ENCODE results near the gene SBF2. TPM values are rescaled to one million over a fixed set of nuclear protein-coding genes. Genes with fewer than 3 reads are reported as not detected.

Gene SBF2
- total RNA-seq, 2 experiments from 2014 or later: 6.6 to 6.9 TPM

GRCh38 chr11:10304495-10305261, 10.7 kb upstream of the SBF2 start, which contains the start of gene ADM:
ADM (plus strand) TSS chr11:10305073; CDS start chr11:10305701, 628 bp downstream.
- ChIA-PET POLR2A (no interaction called here), CTCF (interaction anchor here (0.7 to 7.7 kb wide), 9 partner anchors 9 to 545 kb away, joined by 3 to 55 read pairs (median 3); no protein-coding TSS in a partner anchor)

GRCh38 chr11:10303558-10304363, 9.7 kb upstream of the SBF2 start:
- POLR2A ChIA-PET: no interaction called here
- CTCF ChIA-PET: interaction anchor here (0.8 to 7.7 kb wide), 8 partner anchors 8 to 545 kb away, joined by 3 to 55 read pairs (median 4); no protein-coding TSS in a partner anchor

- ChIA-PET CTCF (interaction anchor here (1.0 to 1.7 kb wide), 4 partner anchors 13 to 544 kb away, joined by 3 to 4 read pairs (median 4); no protein-coding TSS in a partner anchor), POLR2A (interaction anchor here (0.6 to 1.0 kb wide), 3 partner anchors 38 to 385 kb away, joined by 3 read pairs; no protein-coding TSS in a partner anchor)
Measured at GRCh38 chr11:10302744-10303557, 8.9 kb upstream of the SBF2 start.

DNA sequence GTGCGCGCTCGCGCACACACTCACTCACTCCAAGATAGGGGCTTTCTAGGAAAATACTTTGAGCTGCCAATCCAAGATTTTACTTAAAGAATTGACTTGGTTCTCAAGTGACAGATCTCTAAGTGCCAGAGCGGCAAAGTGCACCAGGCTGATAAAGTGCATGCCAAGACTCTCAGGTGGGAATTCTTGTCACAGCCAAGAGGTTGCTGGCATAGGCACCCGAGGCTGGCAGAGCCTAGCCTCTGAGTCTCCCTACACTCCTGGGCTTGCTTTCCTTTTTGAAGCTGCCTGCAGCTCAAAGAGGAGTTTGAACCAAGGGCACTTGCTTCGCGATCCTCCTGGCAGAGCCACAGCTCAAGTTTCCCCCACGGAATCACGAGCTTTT, 8.3 kb upstream of the SBF2 start:
- ChIA-PET CTCF (interaction anchor here (1.2 to 1.7 kb wide), 2 partner anchors 93 to 543 kb away, joined by 3 to 4 read pairs; no protein-coding TSS in a partner anchor), POLR2A (interaction anchor here (0.6 to 1.0 kb wide), 2 partner anchors 50 to 385 kb away, joined by 3 read pairs; no protein-coding TSS in a partner anchor)

DNA sequence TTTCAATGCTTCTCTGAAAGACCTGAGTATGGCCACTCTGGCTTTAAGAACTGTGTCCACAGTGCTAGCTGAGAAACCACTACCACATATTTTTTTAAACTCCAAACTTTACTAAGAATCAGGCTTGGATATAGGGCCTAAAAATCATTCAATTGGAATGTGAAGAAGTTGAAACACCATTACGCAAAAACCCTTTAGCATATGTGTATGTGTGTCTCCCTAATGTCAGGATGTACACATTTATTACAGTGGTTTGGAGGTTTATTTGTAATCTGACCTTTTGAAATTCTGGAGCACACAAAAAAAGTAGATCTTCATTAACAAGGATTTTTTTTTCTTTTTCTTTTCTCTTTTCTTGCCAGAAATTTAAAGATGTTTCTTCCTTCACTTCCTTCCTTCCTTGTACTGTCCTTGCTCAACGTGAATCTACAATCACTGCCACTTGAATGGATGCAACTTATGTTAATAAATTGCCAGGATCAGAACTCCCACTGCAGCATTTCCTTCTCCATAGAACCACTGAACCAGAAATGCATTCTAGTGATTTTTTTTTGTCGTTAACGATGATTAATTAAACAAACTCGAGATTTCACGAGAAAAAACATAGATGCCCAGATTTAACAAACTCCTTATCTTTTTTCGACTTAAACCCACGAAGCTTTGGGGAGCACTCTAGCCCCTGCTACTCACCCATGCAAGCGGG, 7.8 kb upstream of the SBF2 start:
- CTCF ChIA-PET: interaction anchor here (0.8 to 1.7 kb wide), 3 partner anchors 8 to 543 kb away, joined by 3 to 4 read pairs (median 3); no protein-coding TSS in a partner anchor
- POLR2A ChIA-PET: interaction anchor here (0.6 kb wide), 1 partner anchor 384 kb away, joined by 3 read pairs; no protein-coding TSS in a partner anchor

- POLR2A ChIA-PET: no interaction called here
- CTCF ChIA-PET: interaction anchor here (1.2 to 1.7 kb wide), 2 partner anchors 9 to 29 kb away, joined by 3 to 5 read pairs; no protein-coding TSS in a partner anchor
Measured at GRCh38 chr11:10298342-10298741, 4.3 kb upstream of the SBF2 start.

DNA sequence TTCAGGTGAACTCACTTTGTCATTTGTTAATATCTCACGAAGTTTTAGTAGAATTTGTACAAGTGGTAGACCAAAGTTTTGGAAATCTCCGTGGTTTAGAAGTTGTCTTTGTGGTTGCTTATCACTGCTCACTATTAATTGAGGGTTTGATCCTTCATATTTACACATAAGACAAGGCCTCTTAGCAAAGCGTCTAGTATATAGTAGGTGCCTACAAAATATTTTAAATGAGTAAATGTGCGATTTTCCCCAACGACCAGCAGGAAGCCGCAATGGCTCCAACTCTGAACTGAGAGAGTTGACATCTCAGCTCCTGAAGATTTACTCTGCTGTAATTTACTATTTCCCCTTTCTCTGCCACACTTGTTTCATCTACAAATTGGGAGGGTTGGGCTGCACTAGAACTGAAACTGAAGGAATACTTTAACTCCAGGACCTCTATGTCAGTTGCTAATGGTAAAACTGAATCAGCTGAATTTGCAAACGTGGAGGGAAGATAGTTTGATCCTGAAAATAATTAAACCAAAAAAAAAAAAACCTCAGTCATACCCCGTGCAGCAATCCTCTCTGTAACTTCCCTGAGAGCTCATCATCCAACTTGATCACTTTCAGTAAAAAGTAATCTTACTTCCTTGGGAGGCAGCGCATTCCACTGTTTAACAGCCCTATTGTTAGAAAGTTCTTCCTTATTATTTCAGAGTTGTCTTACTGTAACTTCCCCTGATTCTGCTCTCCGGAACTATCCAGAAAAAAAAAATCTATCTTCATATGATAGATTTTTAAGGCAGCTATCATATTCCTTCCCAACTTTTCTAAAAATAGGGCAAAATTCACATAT, 1.3 kb upstream of the SBF2 start:
- ChIA-PET CTCF (interaction anchor here (0.6 to 2.6 kb wide), 3 partner anchors 9 to 43 kb away, joined by 4 to 9 read pairs (median 5); partner anchors contain the start of gene ADM), POLR2A (interaction anchor here (0.6 kb wide), 2 partner anchors 674 to 1612 kb away, joined by 3 read pairs; no protein-coding TSS in a partner anchor)

DNA sequence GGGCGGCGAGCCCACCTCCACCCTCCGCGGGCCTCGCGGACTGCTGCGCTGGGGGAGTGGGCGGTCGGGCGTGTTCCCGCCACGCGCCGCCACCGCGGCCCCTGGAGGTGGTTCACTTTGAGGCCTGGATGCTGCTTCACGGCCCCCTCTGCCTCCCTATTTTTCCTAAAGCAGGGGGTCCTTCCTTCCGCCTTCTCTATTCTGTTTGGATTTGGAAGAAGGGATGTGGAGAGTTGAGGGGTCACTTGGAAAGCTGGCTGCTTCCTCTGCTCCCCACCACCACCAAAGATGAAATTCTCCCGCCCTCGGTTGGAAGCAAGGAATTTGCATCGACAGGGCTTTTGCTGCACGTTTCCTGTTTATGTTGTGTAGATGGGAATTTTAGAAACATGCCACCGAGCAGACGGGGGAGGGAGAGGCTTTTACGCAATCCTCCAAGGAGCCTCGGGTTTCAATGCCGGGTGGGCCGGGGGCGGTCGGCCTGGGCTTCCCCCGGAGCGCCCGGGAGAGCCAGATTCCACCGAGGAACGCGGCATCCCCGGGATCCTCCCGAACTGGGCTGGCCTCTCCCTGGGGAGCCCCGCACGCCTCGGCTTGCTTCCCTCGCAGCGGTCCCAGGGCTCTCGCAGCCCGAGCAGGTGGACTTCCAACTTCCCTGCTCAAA, 403 bp upstream of the SBF2 start:
- ChIA-PET POLR2A (no interaction called here), CTCF (interaction anchor here (0.6 kb wide), 1 partner anchor 42 kb away, joined by 5 read pairs; no protein-coding TSS in a partner anchor)

- ChIA-PET CTCF (no interaction called here), POLR2A (interaction anchor here (0.6 kb wide), 1 partner anchor 724 kb away, joined by 7 read pairs; no protein-coding TSS in a partner anchor)
Measured at GRCh38 chr11:10291801-10292638, 2.0 kb downstream of the SBF2 start.

- ChIA-PET POLR2A (no interaction called here), CTCF (interaction anchor here (0.7 kb wide), 1 partner anchor 14 kb away, joined by 3 read pairs; no protein-coding TSS in a partner anchor)
Measured at GRCh38 chr11:10289765-10290380, 4.1 kb downstream of the SBF2 start.

- CTCF ChIA-PET: interaction anchor here (0.7 kb wide), 1 partner anchor 15 kb away, joined by 3 read pairs; no protein-coding TSS in a partner anchor
- POLR2A ChIA-PET: no interaction called here
Measured at GRCh38 chr11:10288881-10289764, 4.9 kb downstream of the SBF2 start.

- CTCF ChIA-PET: interaction anchor here (1.4 kb wide), 1 partner anchor 80 kb away, joined by 3 read pairs; no protein-coding TSS in a partner anchor
- POLR2A ChIA-PET: interaction anchor here (0.6 kb wide), 1 partner anchor 106 kb away, joined by 3 read pairs; no protein-coding TSS in a partner anchor
Measured at GRCh38 chr11:10287766-10288715, 6.0 kb downstream of the SBF2 start.

DNA sequence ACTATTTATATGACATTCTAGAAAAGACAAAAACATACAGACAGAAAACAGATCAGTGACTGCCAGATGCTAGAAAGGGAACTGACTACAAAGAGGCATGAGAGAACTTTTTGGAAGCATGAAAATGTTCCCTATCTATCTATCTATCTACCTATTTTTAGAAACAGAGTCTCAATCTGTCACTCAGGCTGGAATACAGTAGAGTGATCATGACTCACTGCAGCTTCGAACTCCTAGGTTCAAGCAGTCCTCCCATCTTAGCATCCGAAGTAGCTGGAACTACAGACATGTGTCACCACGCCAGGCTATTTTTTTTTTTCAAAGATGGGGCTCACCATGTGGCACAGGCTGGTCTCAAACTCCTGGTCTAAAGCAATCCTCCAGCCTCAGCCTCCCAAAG, 6.9 kb downstream of the SBF2 start:
- ChIA-PET POLR2A (no interaction called here), CTCF (interaction anchor here (1.4 kb wide), 1 partner anchor 79 kb away, joined by 3 read pairs; no protein-coding TSS in a partner anchor)

All from activated CD8-positive, alpha-beta memory T cell treated with anti-CD3 and anti-CD28 coated beads for 36 hours (primary cell).